IPS DF 6.9 (cell line): ENCODE data around the gene TSSK6.

ENCODE experiments used
- DNase-seq: peaks from one replicate; pipeline ENCODE4 v3.0.0-alpha.2; 2013; ENCODE audit warnings: low read depth, low spot score
- H3K27ac ChIP-seq: one replicate; pipeline ENCODE4 v1.5.1; 2013; ENCODE audit warnings: low read length, control low read depth
- H3K27me3 ChIP-seq: 2 replicates; pipeline ENCODE4 v1.6.1; 2013; ENCODE audit warnings: mild to moderate bottlenecking, low read length; ENCODE audit not compliant: control insufficient read depth, insufficient read depth
- H3K36me3 ChIP-seq: 2 replicates; pipeline ENCODE4 v1.6.1; 2013; ENCODE audit warnings: low read length; ENCODE audit not compliant: control insufficient read depth, insufficient read depth
- H3K4me1 ChIP-seq: 2 replicates; pipeline ENCODE4 v1.6.1; 2013; ENCODE audit warnings: low read length; ENCODE audit not compliant: control insufficient read depth, insufficient read depth
- H3K4me3 ChIP-seq: 2 replicates; pipeline ENCODE4 v1.5.1; 2013; ENCODE audit warnings: mild to moderate bottlenecking, low read length
- H3K9me3 ChIP-seq: 2 replicates; pipeline ENCODE4 v1.6.1; 2013; ENCODE audit warnings: low read length, inconsistent platforms; ENCODE audit not compliant: control insufficient read depth, insufficient read depth
- WGBS: extraction: QIAGEN DNeasy Blood & Tissue Kit; methylation state at CpG from one replicate; pipeline ENCODE4 v1.1.7; 2013; ENCODE audit warnings: mixed read lengths, missing lambda C conversion rate; ENCODE audit not compliant: insufficient read length, insufficient coverage; 5-methylcytosine and 5-hydroxymethylcytosine counted together

Gene TSSK6

DNA sequence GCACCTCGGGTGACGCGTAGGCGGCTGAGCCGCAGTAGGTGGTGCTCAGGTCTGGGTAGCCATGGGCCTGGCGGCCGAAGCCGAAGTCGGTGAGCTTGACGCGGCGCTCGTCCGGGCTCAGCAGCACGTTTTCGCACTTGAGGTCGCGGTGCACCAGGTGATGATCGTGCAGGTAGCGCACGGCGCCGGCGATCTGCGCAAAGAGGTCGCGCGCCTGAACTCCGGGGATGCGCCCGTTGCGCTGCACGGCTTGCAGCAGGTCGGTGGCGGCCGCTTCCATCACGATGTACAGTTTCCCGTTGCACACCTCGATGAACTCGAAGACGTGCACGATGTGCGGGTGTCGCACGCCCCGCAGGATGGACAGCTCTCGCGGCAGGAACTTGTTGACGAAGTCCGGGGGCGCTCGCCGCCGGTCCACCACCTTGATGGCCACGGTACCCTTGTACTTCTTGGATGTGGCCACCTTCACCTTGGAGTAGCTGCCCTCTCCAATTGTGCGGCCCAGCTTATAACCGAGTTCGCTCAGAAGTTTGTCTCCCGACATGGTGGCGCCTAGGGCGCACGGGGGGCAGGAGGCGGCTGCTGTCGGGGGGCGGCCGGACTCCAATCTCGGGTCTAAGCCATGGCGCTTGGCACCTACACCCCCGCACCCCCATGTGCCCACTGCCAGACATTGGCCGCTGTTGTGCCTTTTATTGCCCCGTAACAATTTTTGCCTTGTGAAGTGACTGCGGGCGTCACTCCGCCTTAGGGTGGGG lies at the start of gene TSSK6:
TSSK6 (minus strand) TSS at position 668 of the 761 bp plus-strand sequence; CDS start at position 547, 121 bp downstream.
- Histone ChIP-seq H3K4me1 (no peaks in the 10 kb centered on the region), H3K4me3 (peak within 1 kb of the TSS; percentile 75), H3K27me3 (no peaks in the 10 kb centered on the region), H3K27ac (no peak within 1 kb of the TSS), H3K36me3 (peaks cover 7% of the 10 kb centered on the region; the same call in 1 of the 2 replicates), H3K9me3 (no peaks in the 10 kb centered on the region)
- no peak for DNase-seq
- WGBS = no CpG with 5 or more reads among the region's 74 CpGs

DNA sequence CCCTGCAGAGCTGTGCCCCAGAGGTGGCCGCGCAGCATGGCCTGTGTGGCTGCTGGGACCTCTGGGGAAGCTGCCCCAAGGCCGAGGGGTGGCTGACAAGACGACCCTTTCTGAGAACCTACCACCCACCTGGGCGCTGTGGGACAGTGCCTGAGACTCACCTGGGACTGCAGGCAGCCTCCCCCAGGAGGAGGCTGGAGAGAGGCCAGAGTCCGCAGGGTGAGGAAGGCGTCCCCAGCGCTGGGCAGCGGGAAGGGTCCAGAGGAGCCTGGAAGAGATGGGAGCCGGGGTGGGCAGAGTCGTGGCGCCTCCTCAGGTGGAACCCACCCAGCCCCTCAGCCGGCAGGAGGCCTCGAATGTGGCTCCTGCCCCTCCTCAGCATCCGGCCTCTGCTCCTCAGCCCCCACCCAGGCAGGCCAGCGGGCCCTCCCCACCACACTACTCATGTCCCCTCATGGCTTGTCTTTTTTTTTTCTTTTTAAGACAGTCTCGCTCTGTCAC lies 48.0 kb upstream of the TSSK6 start:
- H3K36me3 ChIP-seq = no peaks in the 10 kb centered on the region
- H3K4me1 ChIP-seq = peaks cover 2% of the 10 kb centered on the region
- H3K27me3 ChIP-seq = no peaks in the 10 kb centered on the region
- no peak overlapping the region for H3K27ac ChIP-seq
- WGBS = no CpG with 5 or more reads among the region's 17 CpGs
- no peak overlapping the region for H3K4me3 ChIP-seq
- no peaks in the 10 kb centered on the region for H3K9me3 ChIP-seq
- no peak for DNase-seq

DNA sequence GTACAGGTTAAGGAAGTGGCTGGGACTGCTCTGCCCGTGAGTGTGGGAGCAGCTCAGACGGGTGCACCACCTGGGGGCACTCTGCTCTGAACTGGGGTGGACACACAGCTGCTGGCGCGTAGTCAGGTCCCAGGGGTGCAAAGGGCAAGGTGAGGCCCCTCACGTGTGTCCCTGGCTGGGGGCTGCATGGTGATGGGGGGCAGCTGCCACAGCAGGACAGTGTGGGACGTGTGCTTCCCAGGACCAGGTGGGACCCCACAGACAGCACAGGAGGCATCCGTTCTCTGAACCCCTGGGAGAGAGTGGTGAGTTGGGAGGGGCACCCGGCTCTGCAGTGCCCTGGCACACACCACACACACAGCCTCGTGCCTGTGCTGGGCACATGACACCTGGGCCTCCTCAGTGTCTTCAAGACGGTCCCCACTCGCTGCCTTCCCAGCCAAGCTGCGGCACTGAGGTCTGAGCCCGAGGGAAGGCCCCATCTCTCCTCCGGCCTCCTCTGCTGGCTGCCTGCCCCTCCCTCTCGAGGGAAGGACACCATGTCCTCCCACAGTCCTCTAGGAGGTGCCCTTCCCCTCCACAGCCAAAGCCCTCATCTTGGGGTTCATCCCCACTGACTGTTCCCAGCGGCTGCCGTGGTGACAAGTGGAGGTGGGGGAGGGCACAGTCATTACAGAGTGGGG lies 47.5 kb upstream of the TSSK6 start:
- DNase-seq = no peak
- H3K4me3 ChIP-seq = no peak overlapping the region
- H3K27ac ChIP-seq = no peak overlapping the region
- H3K4me1 ChIP-seq = peaks cover 2% of the 10 kb centered on the region
- no CpG with 5 or more reads among the region's 17 CpGs for WGBS
- no peaks in the 10 kb centered on the region for H3K9me3 ChIP-seq
- H3K27me3 ChIP-seq = no peaks in the 10 kb centered on the region
- H3K36me3 ChIP-seq = no peaks in the 10 kb centered on the region

DNA sequence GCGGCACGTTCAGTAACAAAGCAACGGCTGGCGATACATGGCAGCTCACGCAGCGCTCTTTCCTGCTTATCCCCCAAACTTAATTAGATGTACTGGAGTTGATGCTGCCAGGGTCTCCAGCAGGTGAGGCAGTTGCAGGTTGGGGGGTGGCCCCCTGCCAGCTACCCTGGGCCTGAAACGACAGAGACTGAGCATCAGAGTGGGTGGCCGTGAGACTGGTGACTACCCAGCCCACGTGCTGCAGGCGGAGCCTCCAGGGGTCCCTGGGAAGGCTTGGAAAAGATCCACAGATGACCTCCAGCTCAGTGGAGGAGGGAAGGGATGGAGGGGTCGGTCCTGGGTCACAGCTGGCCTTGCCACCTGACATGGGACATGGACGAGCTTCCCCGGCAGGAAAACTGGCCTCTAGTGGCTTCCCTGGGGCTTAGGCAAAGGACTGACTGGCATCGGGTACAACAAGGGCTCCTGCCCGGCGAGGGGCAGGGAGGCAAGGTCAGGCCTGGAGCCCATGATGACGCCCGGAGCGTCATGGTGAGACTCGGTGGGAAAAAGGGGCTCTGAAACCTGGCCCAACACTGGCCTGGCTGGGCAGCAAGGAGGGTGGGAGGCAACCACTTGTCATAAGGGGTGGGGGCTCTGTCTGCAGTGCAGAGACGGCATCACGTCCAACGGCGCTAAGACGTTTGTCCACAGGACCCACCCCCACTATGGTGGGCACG lies 46.8 kb upstream of the TSSK6 start:
- Histone ChIP-seq H3K27me3 (no peaks in the 10 kb centered on the region), H3K27ac (no peak overlapping the region), H3K4me3 (no peak overlapping the region), H3K4me1 (peaks cover 2% of the 10 kb centered on the region), H3K36me3 (no peaks in the 10 kb centered on the region), H3K9me3 (no peaks in the 10 kb centered on the region)
- no peak for DNase-seq
- no CpG with 5 or more reads among the region's 26 CpGs for WGBS

DNA sequence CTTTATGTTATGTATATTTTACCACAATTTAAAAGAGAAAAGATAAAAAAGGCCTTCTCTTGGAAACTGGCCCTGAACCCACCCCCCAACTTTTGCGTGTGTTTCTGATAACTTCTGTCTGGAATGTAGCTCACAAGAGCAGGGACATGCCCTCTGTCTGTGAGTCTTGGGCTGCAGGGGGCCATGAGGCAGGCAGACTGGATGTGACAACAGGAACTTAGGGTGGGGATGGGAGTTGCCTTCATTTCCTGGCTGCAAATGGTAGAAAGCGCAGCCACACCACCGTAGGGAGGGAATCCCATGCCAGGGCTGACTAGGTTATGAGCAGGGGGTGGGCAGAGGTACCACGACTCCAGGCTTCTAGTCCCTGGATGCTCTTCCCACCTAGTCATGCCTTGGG lies 44.6 kb upstream of the TSSK6 start:
- DNase-seq = no peak
- Histone ChIP-seq H3K27me3 (no peaks in the 10 kb centered on the region), H3K4me3 (no peak overlapping the region), H3K27ac (no peak overlapping the region), H3K4me1 (peaks cover 2% of the 10 kb centered on the region), H3K9me3 (no peaks in the 10 kb centered on the region), H3K36me3 (no peaks in the 10 kb centered on the region)
- no CpG with 5 or more reads among the region's 4 CpGs for WGBS

DNA sequence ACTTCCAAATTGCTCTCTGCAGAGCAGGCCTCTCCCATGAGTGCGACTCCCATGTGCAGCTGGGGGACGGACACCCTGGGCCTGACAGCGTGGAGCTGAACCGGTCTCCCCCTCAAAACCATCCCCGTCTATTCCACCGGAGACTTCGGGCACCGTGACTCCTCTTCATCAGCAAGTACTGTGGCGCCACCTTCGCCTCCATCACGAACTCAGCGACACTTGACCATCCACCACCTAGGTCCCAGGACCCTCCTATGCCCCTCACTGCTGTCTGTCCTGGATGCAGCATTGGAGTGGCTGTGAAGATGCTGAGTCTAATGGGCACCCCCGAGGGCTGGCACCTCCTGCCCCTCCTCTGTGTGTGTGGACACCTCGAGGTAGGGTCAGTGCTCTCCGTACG lies 43.3 kb upstream of the TSSK6 start:
- WGBS = no CpG with 5 or more reads among the region's 16 CpGs
- no peak for DNase-seq
- Histone ChIP-seq H3K27me3 (no peaks in the 10 kb centered on the region), H3K27ac (no peak overlapping the region), H3K9me3 (no peaks in the 10 kb centered on the region), H3K36me3 (no peaks in the 10 kb centered on the region), H3K4me1 (peaks cover 2% of the 10 kb centered on the region), H3K4me3 (no peak overlapping the region)

DNA sequence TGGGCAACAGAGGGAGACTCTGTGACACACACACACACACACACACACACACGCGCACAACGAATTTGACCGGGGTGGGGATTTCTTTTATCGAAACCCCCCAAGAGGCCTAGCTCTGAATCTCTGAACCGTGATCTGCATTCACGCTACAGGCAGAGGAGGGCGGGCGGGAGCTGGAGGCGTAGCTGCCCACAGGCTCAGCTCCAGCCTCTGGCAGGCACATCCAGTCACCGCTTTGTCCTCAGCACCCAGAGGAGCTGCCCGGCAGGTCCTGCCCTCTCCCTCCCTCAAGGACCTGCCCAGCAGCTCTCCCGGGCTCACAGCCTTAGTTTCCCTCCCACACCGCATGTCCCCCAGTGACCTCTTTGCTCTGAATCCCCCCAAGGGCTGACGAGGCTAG lies 42.7 kb upstream of the TSSK6 start:
- Histone ChIP-seq H3K4me1 (peaks cover 2% of the 10 kb centered on the region), H3K36me3 (no peaks in the 10 kb centered on the region), H3K27ac (no peak overlapping the region), H3K27me3 (no peaks in the 10 kb centered on the region), H3K9me3 (no peaks in the 10 kb centered on the region), H3K4me3 (no peak overlapping the region)
- no CpG with 5 or more reads among the region's 15 CpGs for WGBS
- DNase-seq = no peak

DNA sequence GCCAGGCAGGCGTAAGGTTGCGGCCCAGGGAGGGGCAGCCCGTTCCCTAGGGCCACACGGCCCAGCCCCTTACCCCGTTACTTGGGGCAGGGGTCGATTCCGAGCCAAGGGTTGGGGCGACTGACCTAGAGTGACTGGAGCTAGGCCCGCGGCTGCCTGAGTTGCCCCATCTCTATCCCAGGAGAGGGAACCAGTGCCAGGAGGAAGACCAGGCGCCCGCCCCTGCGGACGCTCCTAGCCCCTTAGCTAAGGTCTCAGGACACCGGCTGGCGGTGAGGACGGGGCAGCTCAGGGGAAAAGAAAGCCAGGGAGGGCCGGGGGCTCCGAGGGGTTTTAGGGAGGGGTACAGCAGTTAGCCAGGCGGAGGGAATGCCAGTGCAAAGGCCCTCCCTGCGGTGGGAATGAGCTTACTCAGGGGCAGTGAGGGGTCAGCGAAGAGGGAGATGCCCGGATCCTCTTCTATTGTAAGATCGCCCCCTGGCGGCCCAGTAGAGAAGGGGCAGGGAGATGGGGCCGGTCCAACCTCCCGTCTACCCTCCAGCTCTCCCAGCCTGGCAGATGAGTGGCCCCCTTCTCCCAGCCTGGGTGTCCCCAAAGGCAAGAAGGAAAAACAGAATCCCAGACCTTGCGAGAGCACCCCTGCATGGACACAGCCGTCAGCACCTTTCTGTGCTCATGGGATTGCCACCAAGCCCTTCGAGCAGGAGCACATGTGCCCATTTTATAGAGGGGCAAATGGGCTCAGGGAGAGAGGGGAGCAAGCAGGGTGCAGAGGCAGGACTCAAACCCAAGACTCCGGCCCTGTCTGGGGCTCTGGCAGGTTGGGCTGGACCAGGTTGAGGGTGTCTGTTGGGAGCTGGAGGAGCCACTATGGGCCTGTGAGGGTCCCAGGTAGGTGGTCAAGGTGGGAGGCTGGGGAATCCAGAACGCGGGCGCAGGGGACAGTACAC lies 39.0 kb upstream of the TSSK6 start:
- no CpG with 5 or more reads among the region's 34 CpGs for WGBS
- no peaks in the 10 kb centered on the region for H3K36me3 ChIP-seq
- no peak for DNase-seq
- no peaks in the 10 kb centered on the region; the same call in 1 of the 2 replicates for H3K4me1 ChIP-seq
- H3K27ac ChIP-seq = no peak overlapping the region
- H3K4me3 ChIP-seq = no peak overlapping the region
- no peaks in the 10 kb centered on the region for H3K9me3 ChIP-seq
- H3K27me3 ChIP-seq = no peaks in the 10 kb centered on the region

DNA sequence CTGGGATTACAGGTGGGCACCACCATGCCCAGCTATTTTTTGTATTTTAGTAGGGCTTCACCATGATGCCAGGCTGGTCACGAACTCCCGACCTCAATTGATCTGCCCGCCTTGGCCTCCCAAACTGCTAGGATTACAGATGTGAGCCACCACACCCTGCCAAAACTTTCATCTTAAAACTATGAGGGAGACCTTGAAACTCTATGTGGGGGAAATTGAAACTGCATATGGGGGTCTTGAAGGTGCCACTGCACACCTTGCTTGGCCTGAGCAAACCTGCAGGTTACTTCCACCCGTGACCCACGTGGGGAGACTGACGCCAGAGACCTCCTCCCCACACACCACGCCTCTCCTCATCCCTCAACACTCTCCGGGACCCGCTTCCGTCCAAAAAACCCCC lies 38.3 kb upstream of the TSSK6 start:
- WGBS = 100% methylated on average over 2 of the region's 10 CpGs
- H3K27ac ChIP-seq = no peak overlapping the region
- no peak for DNase-seq
- H3K9me3 ChIP-seq = no peaks in the 10 kb centered on the region
- H3K27me3 ChIP-seq = no peaks in the 10 kb centered on the region
- no peak overlapping the region for H3K4me3 ChIP-seq
- no peaks in the 10 kb centered on the region; the same call in 1 of the 2 replicates for H3K4me1 ChIP-seq
- no peaks in the 10 kb centered on the region for H3K36me3 ChIP-seq
